ENCODE data around the gene TTN. TPM values are rescaled to one million over a fixed set of nuclear protein-coding genes. Genes with fewer than 3 reads are reported as not detected.

TTN gene
- total and polyA plus RNA-seq, 2 of the 8 experiments (the other 6 are each of a cell fraction or from before 2014, with no cell fraction given), result 0.30 to 9.7 TPM

DNA sequence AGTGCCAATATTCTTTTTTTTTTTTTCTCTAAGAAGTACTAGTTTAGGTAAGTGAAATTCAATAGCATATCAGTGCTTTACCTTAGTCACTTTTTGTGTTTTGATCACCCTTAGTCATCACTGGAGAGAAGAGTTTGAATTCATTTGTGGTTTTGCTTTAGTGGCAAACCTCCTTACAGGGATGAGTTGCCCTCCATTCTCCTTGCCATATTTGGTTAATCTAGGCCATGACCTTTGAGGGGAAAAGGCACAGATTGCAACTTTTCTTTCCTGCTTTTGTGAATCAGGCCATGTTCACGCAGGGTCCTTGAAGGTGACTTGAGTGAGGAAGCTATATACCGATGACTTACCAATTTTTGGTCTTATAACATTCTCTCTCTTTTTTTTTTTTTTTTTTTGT lies 292.6 kb downstream of the TTN start:
- H3K36me3 ChIP-seq (ENCODE audit: control insufficient read depth in 2 of 4, insufficient read depth in 4 of 4, low read length in 3 of 4), result no peaks in the 10 kb centered on the region; a peak in 1 of 8 replicates
- no peak for TF ChIP-seq KDM4A (IDR thresholded peaks at IDR 0.05; ENCODE audit: low read depth, low read length, severe bottlenecking)
- no peak for TF ChIP-seq GTF2F1 (IDR thresholded peaks at IDR 0.05; ENCODE audit: borderline replicate concordance, low read depth, low read length)
- no peak for TF ChIP-seq RXRA (IDR thresholded peaks at IDR 0.05; ENCODE audit: insufficient read depth, low read depth, low read length)
- no peak for TF ChIP-seq RBBP5 (IDR thresholded peaks at IDR 0.05; ENCODE audit: borderline replicate concordance, low read depth, low read length)
- TF ChIP-seq CBX8 (IDR thresholded peaks at IDR 0.05; ENCODE audit: borderline replicate concordance, low read depth, low read length), result no peak
- TF ChIP-seq, protein P1, sequence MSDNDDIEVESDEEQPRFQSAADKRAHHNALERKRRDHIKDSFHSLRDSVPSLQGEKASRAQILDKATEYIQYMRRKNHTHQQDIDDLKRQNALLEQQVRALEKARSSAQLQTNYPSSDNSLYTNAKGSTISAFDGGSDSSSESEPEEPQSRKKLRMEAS (IDR thresholded peaks at IDR 0.05), result no peak
- TF ChIP-seq SUZ12 (IDR thresholded peaks at IDR 0.05; ENCODE audit: low read length), result no peak
- no peak for TF ChIP-seq RAD21 (IDR thresholded peaks at IDR 0.05 in 1 of 2, conservative IDR thresholded peaks at IDR 0.05 in 1 of 2; ENCODE audit: low read depth in 2 of 2, low read length in 2 of 2)
- TF ChIP-seq BCL11A (IDR thresholded peaks at IDR 0.05; ENCODE audit: low read depth in 2 of 2, low read length in 2 of 2), result no peak
- TF ChIP-seq EZH2 (IDR thresholded peaks at IDR 0.05; ENCODE audit: low read depth, low read length, severe bottlenecking), result no peak
- TF ChIP-seq BACH1 (IDR thresholded peaks at IDR 0.05; ENCODE audit: low read length), result no peak
- TF ChIP-seq TAF1 (IDR thresholded peaks at IDR 0.05; ENCODE audit: low read depth, low read length), result no peak
- no peak for TF ChIP-seq CBX5 (IDR thresholded peaks at IDR 0.05; ENCODE audit: low read depth, low read length)
- no peak for TF ChIP-seq NANOG (IDR thresholded peaks at IDR 0.05; ENCODE audit: insufficient read depth, low read depth, low read length, poor library complexity, severe bottlenecking)

More for the DNA sequence above, 292.6 kb downstream of the TTN start:
- Histone ChIP-seq H3K9ac (replicated peaks in 1 of 4; ENCODE audit: extremely low read depth in 1 of 4, low read depth in 3 of 4, low read length in 3 of 4) (peak overlapping the region in 1 of 4 experiments; percentile 18; a peak in 1 of 7 replicates), H3K4me1 (replicated peaks in 1 of 4; ENCODE audit: control insufficient read depth in 3 of 4, insufficient read depth in 4 of 4, low read length in 3 of 4) (no peaks in the 10 kb centered on the region), H3K27me3 (replicated peaks in 1 of 4; ENCODE audit: control insufficient read depth in 3 of 4, extremely low read depth in 1 of 4, insufficient read depth in 3 of 4, low read length in 3 of 4) (no peaks in the 10 kb centered on the region), H2BK5ac (ENCODE audit: low read depth, low read length) (no peak overlapping the region), H2BK20ac (ENCODE audit: low read length) (no peak overlapping the region), H2BK12ac (ENCODE audit: low read depth, low read length) (no peak overlapping the region), H3K9me3 (ENCODE audit: insufficient read depth in 2 of 2, low read depth in 1 of 2, low read length in 1 of 2) (no peaks in the 10 kb centered on the region), H4K91ac (replicated peaks; ENCODE audit: insufficient read length, low read length) (no peak overlapping the region), H3K18ac (ENCODE audit: extremely low read depth, low read length) (no peak overlapping the region), H2BK120ac (replicated peaks; ENCODE audit: low read depth, low read length) (no peak overlapping the region), H3K4ac (replicated peaks; ENCODE audit: insufficient read length, low read depth, low read length) (no peak overlapping the region), H3K4me3 (ENCODE audit: extremely low read depth in 1 of 4, insufficient read depth in 2 of 4, low read depth in 3 of 4, low read length in 4 of 4) (no peak overlapping the region), H3K14ac (ENCODE audit: insufficient read length) (no peak overlapping the region), H3K79me2 (ENCODE audit: control insufficient read depth in 1 of 2, insufficient read depth in 2 of 2, low read length in 2 of 2) (no peaks in the 10 kb centered on the region), H3K56ac (replicated peaks; ENCODE audit: insufficient read length, low read depth, low read length) (no peak overlapping the region), H3K23ac (ENCODE audit: insufficient read length) (no peak overlapping the region), H2AK5ac (ENCODE audit: low read depth, low read length) (no peak overlapping the region), H3K79me1 (ENCODE audit: low read depth, low read length) (no peaks in the 10 kb centered on the region), H4K20me1 (replicated peaks in 1 of 2; ENCODE audit: control insufficient read depth in 1 of 2, insufficient read depth in 2 of 2, low read length in 2 of 2) (no peaks in the 10 kb centered on the region), H4K8ac (ENCODE audit: extremely low read depth, insufficient read depth, low read length) (no peak overlapping the region), H2AFZ (ENCODE audit: low read length) (no peak overlapping the region), H4K5ac (ENCODE audit: insufficient read length, low read depth, low read length) (no peak overlapping the region), H3K27ac (ENCODE audit: low read depth, low read length) (no peak overlapping the region), H3K23me2 (ENCODE audit: low read depth, low read length) (no peaks in the 10 kb centered on the region), H2BK15ac (ENCODE audit: low read length) (no peak overlapping the region), H3K4me2 (ENCODE audit: insufficient read depth in 1 of 2, low read depth in 2 of 2, low read length in 2 of 2) (no peak overlapping the region)
- 83% methylated on average over 2 of the region's 2 CpGs; no CpG with 5 or more reads in 1 of the 2 experiments for WGBS, 2 experiments (ENCODE audit: extremely low coverage in 1 of 2, insufficient coverage in 1 of 2, insufficient read length in 1 of 2, insufficient replicate concordance in 2 of 2, low coverage in 1 of 2, low lambda C conversion rate in 2 of 2, missing lambda C conversion rate in 1 of 2)
- no peak for FAIRE-seq
- DNase-seq (ENCODE audit: low read depth in 1 of 2, low spot score in 2 of 2), result no peak
- ChIA-PET POLR2A (ENCODE audit: partially characterized antibody) (no interaction called here), CTCF (ENCODE audit: partially characterized antibody) (no interaction called here)

Data from H1 (cell line).